GM12864 (cell line): ENCODE data around the gene CNTFR.

ENCODE experiments used
- DNase-seq: peaks from one replicate; pipeline ENCODE4 v3.0.0-alpha.2; 2011; ENCODE audit warnings: low read depth
- H3K4me3 ChIP-seq: 2 replicates; pipeline ENCODE4 v1.5.1; 2011; ENCODE audit warnings: mild to moderate bottlenecking, low read depth, low read length, control low read depth
- CTCF ChIP-seq: IDR thresholded peaks from 2 replicates; pipeline ENCODE4 v1.5.1; 2011; ENCODE audit warnings: low read depth, mild to moderate bottlenecking, moderate library complexity, low read length, control low read depth, inconsistent platforms; ENCODE audit errors: missing control alignments

Gene CNTFR

GRCh38 chr9:34570376-34570775 lies 19.1 kb downstream of the CNTFR start:
- no peak for TF ChIP-seq CTCF
- no peak for DNase-seq
- no peak overlapping the region for H3K4me3 ChIP-seq

DNA sequence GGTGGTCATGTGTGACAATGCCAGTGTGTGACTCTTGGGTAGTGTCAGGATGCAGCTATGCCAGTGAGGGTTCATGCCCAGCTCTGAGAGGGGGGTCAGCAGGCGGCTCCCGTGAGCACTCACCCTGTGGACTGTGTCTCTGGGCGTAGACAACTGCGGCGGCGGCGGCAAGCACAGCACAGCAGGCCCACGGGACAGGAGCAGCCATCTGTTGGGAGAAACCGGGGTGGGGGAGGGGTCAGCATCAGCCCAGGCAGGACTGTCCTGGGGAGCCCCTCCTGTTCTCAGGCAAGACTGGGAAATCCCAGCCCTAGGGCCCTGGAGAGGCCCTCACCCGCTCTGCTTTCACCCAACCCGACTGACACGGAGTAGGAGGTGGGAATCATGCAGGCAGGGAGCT lies 20.8 kb downstream of the CNTFR start:
- no peak for DNase-seq
- no peak overlapping the region for H3K4me3 ChIP-seq
- no peak for TF ChIP-seq CTCF

- no peak for DNase-seq
- no peak overlapping the region for H3K4me3 ChIP-seq
- TF ChIP-seq CTCF, result no peak
These were observed 21.4 kb downstream of the CNTFR start for GRCh38 chr9:34568133-34568532.

- DNase-seq, result no peak
- H3K4me3 ChIP-seq, result no peak overlapping the region
- TF ChIP-seq CTCF, result no peak
These were observed 22.6 kb downstream of the CNTFR start for GRCh38 chr9:34566972-34567371.

GRCh38 chr9:34566322-34566721 lies 23.2 kb downstream of the CNTFR start:
- DNase-seq, result no peak
- no peak for TF ChIP-seq CTCF
- H3K4me3 ChIP-seq, result no peak overlapping the region

- no peak for DNase-seq
- H3K4me3 ChIP-seq, result no peak overlapping the region
- TF ChIP-seq CTCF, result no peak
These were observed 23.7 kb downstream of the CNTFR start for GRCh38 chr9:34565856-34566255.

- no peak for TF ChIP-seq CTCF
- no peak for DNase-seq
- no peak overlapping the region for H3K4me3 ChIP-seq
These were observed 24.9 kb downstream of the CNTFR start for GRCh38 chr9:34564617-34565016.
